HepG2 (cell line): Measurements from ENCODE around the gene C4orf36. TPM values are rescaled to one million over a fixed set of nuclear protein-coding genes. Genes with fewer than 3 reads are reported as not detected.

ENCODE experiments used
- ATAC-seq: fragments of 200-7000 bp; cut with Tn5 transposase; 3 replicates; pipeline ENCODE4 v1.9.1; 2020; ENCODE audit warnings: mild to moderate bottlenecking, moderate library complexity
- BruUV-seq: library from RNA; stranded (reverse); fragments of 400-500 nt; replicated peaks from 2 replicates; lab custom pipeline; 2021; lab: Mats Ljungman, UMichigan
- CTCF ChIA-PET: fragments of 300-600 bp; formaldehyde crosslinking; extraction: SDS; loops from one replicate; lab custom pipeline; 2021; ENCODE audit warnings: low total read pairs, inconsistent platforms, low intra/inter-chr PET ratio; lab: Yijun Ruan, JAX
- POLR2A ChIA-PET: fragments of 350-600 bp; sonication (Branson Sonifier 250); formaldehyde crosslinking; loops from one replicate; lab custom pipeline; 2020; ENCODE audit warnings: antibody characterized with exemption, inconsistent platforms; lab: Yijun Ruan, JAX
- DNase-seq: peaks from one replicate; pipeline ENCODE4 v3.0.0-alpha.2; 2015; ENCODE audit warnings: low spot score
- FAIRE-seq: peaks from 3 replicates; lab custom pipeline; 2011; peaks lifted over from hg19 to GRCh38; lab: Jason Lieb, UNC
- H2AFZ ChIP-seq: one replicate; pipeline ENCODE4 v1.6.1; 2011; ENCODE audit warnings: low read length, inconsistent platforms
- H3K27ac ChIP-seq: fragments of 300-600 bp; 3 replicates; pipeline ENCODE4 v1.8.0; 2011; ENCODE audit warnings: mixed run types, mild to moderate bottlenecking, mixed read lengths, low read length, inconsistent platforms; ENCODE audit not compliant: insufficient read depth; ENCODE audit errors: extremely low read length
- H3K27me3 ChIP-seq, 2 experiments: fragments of 200-600 bp in 1 of 2; 2 replicates in 1 of 2; 3 replicates in 1 of 2; pipeline versions ENCODE4 v1.6.0 to v1.8.0; 2011; ENCODE audit warnings: low read length in 2 of 2, mild to moderate bottlenecking in 2 of 2, moderate library complexity in 2 of 2, inconsistent platforms in 1 of 2; ENCODE audit not compliant: insufficient read depth in 2 of 2, control insufficient read depth in 1 of 2
- H3K36me3 ChIP-seq, 2 experiments: fragments of 200-600 bp in 1 of 2; replicated peaks in 1 of 2; 2 replicates in 1 of 2; 3 replicates in 1 of 2; pipeline versions ENCODE4 v1.5.1 to v1.8.0; 2011; ENCODE audit warnings: low read length in 2 of 2, inconsistent platforms in 1 of 2; ENCODE audit not compliant: insufficient read depth in 2 of 2, control insufficient read depth in 1 of 2
- H3K4me1 ChIP-seq: 2 replicates; pipeline ENCODE4 v1.5.1; 2012; ENCODE audit warnings: low read length, inconsistent platforms; ENCODE audit not compliant: insufficient read depth
- H3K4me2 ChIP-seq: 2 replicates; pipeline ENCODE4 v1.6.0; 2011; ENCODE audit warnings: low read depth, low read length, inconsistent platforms
- H3K4me3 ChIP-seq, 3 experiments: fragments of 200-600 bp in 1 of 3; sonication (generic), shearing (Covaris generic) in 1 of 3; replicated peaks in 1 of 3; 2 replicates each; pipeline ENCODE4 v1.5.1; 2011 to 2016; ENCODE audit warnings: low read length in 3 of 3, inconsistent platforms in 2 of 3, low read depth in 2 of 3, mild to moderate bottlenecking in 2 of 3, control low read depth in 1 of 3, mixed read lengths in 1 of 3; ENCODE audit not compliant: insufficient read depth in 1 of 3
- H3K79me2 ChIP-seq: one replicate; pipeline ENCODE4 v1.6.1; 2011; ENCODE audit warnings: low read length, inconsistent platforms; ENCODE audit not compliant: insufficient read depth
- H3K9ac ChIP-seq: 2 replicates; pipeline ENCODE4 v1.6.0; 2011; ENCODE audit warnings: mild to moderate bottlenecking, low read depth, low read length, inconsistent platforms; ENCODE audit not compliant: insufficient read depth
- H3K9me3 ChIP-seq: 2 replicates; pipeline ENCODE4 v1.5.1; 2012; ENCODE audit warnings: mild to moderate bottlenecking, low read length
- H4K20me1 ChIP-seq: 2 replicates; pipeline ENCODE4 v1.6.0; 2011; ENCODE audit warnings: inconsistent platforms, mild to moderate bottlenecking, low read length, moderate library complexity; ENCODE audit not compliant: insufficient read depth
- ATF7 ChIP-seq, 2 experiments: fragments of 450-650 bp in 1 of 2; sonication (generic) in 1 of 2; formaldehyde crosslinking in 1 of 2; IDR thresholded peaks; 2 replicates each; pipeline versions ENCODE4 v1.4.0 to v1.6.1; 2016 to 2020; ENCODE audit warnings: antibody characterized with exemption in 1 of 2, mild to moderate bottlenecking in 1 of 2, missing genetic modification reagents in 1 of 2
- FOXK2 ChIP-seq: fragments of 450-650 bp; IDR thresholded peaks from 2 replicates; pipeline ENCODE4 v1.6.1; 2016
- KLF16 ChIP-seq, 2 experiments: sonication (generic) in 1 of 2; formaldehyde crosslinking in 1 of 2; IDR thresholded peaks; 2 replicates each; pipeline versions ENCODE4 v1.6.1 to v1.8.0; 2016 to 2023; ENCODE audit warnings: missing genetic modification reagents in 2 of 2, missing compliant biosample characterization in 1 of 2
- RNF2 ChIP-seq: fragments of 450-650 bp; conservative IDR thresholded peaks from 2 replicates; pipeline ENCODE4 v1.6.1; 2016; ENCODE audit warnings: low read depth
- ZNF616 ChIP-seq: sonication (generic); formaldehyde crosslinking; IDR thresholded peaks from 2 replicates; pipeline ENCODE4 v1.5.0; 2020; ENCODE audit warnings: low read depth, mild to moderate bottlenecking, missing genetic modification reagents
- ZNF713 ChIP-seq: sonication (generic); formaldehyde crosslinking; IDR thresholded peaks from 2 replicates; pipeline ENCODE4 v1.4.0; 2020; ENCODE audit warnings: mild to moderate bottlenecking, missing genetic modification reagents
- ZNF749 ChIP-seq: sonication (generic); formaldehyde crosslinking; IDR thresholded peaks from 2 replicates; pipeline ENCODE4 v1.8.0; 2022; ENCODE audit warnings: mild to moderate bottlenecking, missing genetic modification reagents, moderate library complexity, borderline replicate concordance
- WGBS: methylation state at CpG from one replicate; pipeline ENCODE4 v1.1.6; 2017; ENCODE audit warnings: low lambda C conversion rate; 5-methylcytosine and 5-hydroxymethylcytosine counted together
- in situ Hi-C: cut with HindIII; loops from 2 replicates; pipeline ENCODE4 v1.10.0; 2017; ENCODE audit warnings: low pct_unique_long_range_greater_than_20kb; ENCODE audit not compliant: extremely low pct_ligation_motif_present
- intact Hi-C: fragments of 100-400 bp; cut with micrococcal nuclease; formaldehyde crosslinking; loops from one replicate; pipeline ENCODE4 v1.10.0; 2022; ENCODE audit not compliant: unreplicated experiment
- polyA plus RNA-seq, 8 experiments: library from polyadenylated mRNA; depleted of rRNA in 3 of 8; stranded (reverse) in 7 of 8; unstranded in 1 of 8; fragments of >200 nt; fragmentation: Illumina TruSeq in 4 of 8; extraction: Trizol in 4 of 8; gene quantifications; 2 replicates each; pipeline versions ENCODE4 v1.2.1 to v1.2.3, GENCODE V29; 2011 to 2016; ENCODE audit warnings: low read depth in 4 of 8, missing spikeins in 1 of 8, mixed read lengths in 1 of 8; ENCODE audit not compliant: insufficient read depth in 1 of 8
- total RNA-seq, 5 experiments: library from RNA; depleted of rRNA; stranded (reverse); fragments of >200 nt; fragmentation: Illumina TruSeq; extraction: Trizol; gene quantifications; 2 replicates each; pipeline ENCODE4 v1.2.3, GENCODE V29; 2016; ENCODE audit warnings: low read depth in 1 of 5
- TF ChIP-seq, protein P1 (sequence below): sonication (generic); formaldehyde crosslinking; IDR thresholded peaks from 2 replicates; pipeline ENCODE4 v1.5.0; 2020; ENCODE audit warnings: mild to moderate bottlenecking, missing genetic modification reagents
- TF ChIP-seq, protein P2 (sequence below): sonication (generic); formaldehyde crosslinking; IDR thresholded peaks from 2 replicates; pipeline ENCODE4 v1.8.1; 2022; ENCODE audit warnings: low read depth, mild to moderate bottlenecking, missing genetic modification reagents
- TF ChIP-seq, protein P3 (sequence below): sonication (generic); formaldehyde crosslinking; IDR thresholded peaks from 2 replicates; pipeline ENCODE4 v1.4.0; 2020; ENCODE audit warnings: mild to moderate bottlenecking, missing genetic modification reagents

The C4orf36 gene
- total and polyA plus RNA-seq, 2 of the 13 experiments (the other 11 are each of a cell fraction or from before 2014, with no cell fraction given) = 0.63 TPM; not detected in 1

GRCh38 chr4:86870442-86871069 lies 21.7 kb downstream of the C4orf36 start (continued):
- TF ChIP-seq ATF7 (IDR thresholded peaks at IDR 0.05) (no peak), ATF7 (CRISPR knock-in tag; IDR thresholded peaks at IDR 0.05) (no peak)
- TF ChIP-seq, protein P1, sequence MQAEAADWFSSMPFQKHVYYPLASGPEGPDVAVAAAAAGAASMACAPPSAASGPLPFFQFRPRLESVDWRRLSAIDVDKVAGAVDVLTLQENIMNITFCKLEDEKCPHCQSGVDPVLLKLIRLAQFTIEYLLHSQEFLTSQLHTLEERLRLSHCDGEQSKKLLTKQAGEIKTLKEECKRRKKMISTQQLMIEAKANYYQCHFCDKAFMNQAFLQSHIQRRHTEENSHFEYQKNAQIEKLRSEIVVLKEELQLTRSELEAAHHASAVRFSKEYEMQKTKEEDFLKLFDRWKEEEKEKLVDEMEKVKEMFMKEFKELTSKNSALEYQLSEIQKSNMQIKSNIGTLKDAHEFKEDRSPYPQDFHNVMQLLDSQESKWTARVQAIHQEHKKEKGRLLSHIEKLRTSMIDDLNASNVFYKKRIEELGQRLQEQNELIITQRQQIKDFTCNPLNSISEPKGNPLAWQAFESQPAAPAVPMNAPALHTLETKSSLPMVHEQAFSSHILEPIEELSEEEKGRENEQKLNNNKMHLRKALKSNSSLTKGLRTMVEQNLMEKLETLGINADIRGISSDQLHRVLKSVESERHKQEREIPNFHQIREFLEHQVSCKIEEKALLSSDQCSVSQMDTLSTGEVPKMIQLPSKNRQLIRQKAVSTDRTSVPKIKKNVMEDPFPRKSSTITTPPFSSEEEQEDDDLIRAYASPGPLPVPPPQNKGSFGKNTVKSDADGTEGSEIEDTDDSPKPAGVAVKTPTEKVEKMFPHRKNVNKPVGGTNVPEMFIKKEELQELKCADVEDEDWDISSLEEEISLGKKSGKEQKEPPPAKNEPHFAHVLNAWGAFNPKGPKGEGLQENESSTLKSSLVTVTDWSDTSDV (CRISPR knock-in tag) = no peak

- no peaks in the 10 kb centered on the region for H3K79me2 ChIP-seq
- no peaks in the 10 kb centered on the region for H4K20me1 ChIP-seq
- H3K9ac ChIP-seq = no peak overlapping the region
- no peak overlapping the region for H3K4me3 ChIP-seq
- H3K36me3 ChIP-seq = no peaks in the 10 kb centered on the region
- ChIA-PET CTCF (no interaction called here), POLR2A (no interaction called here)
- intact Hi-C loops (no loop called here), in situ Hi-C loops (no loop called here)
- H3K27ac ChIP-seq = no peak overlapping the region
- no peaks in the 10 kb centered on the region for H3K27me3 ChIP-seq
- H3K9me3 ChIP-seq = no peaks in the 10 kb centered on the region
- DNase-seq (no peak), FAIRE-seq (no peak), ATAC-seq (no peak)
- BruUV-seq = no TSS peak
- 65% methylated on average over 8 of the region's 8 CpGs for WGBS
- no peaks in the 10 kb centered on the region for H3K4me1 ChIP-seq
- H3K4me2 ChIP-seq = no peak overlapping the region
- no peak overlapping the region for H2AFZ ChIP-seq
- TF ChIP-seq, protein P2, sequence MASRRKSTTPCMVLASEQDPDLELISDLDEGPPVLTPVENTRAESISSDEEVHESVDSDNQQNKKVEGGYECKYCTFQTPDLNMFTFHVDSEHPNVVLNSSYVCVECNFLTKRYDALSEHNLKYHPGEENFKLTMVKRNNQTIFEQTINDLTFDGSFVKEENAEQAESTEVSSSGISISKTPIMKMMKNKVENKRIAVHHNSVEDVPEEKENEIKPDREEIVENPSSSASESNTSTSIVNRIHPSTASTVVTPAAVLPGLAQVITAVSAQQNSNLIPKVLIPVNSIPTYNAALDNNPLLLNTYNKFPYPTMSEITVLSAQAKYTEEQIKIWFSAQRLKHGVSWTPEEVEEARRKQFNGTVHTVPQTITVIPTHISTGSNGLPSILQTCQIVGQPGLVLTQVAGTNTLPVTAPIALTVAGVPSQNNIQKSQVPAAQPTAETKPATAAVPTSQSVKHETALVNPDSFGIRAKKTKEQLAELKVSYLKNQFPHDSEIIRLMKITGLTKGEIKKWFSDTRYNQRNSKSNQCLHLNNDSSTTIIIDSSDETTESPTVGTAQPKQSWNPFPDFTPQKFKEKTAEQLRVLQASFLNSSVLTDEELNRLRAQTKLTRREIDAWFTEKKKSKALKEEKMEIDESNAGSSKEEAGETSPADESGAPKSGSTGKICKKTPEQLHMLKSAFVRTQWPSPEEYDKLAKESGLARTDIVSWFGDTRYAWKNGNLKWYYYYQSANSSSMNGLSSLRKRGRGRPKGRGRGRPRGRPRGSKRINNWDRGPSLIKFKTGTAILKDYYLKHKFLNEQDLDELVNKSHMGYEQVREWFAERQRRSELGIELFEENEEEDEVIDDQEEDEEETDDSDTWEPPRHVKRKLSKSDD (CRISPR knock-in tag) = no peak
- TF ChIP-seq FOXK2 (no peak), KLF16 (CRISPR knock-in tag; IDR thresholded peaks at IDR 0.05) (no peak), ZNF616 (CRISPR knock-in tag) (no peak), ZNF713 (CRISPR knock-in tag) (no peak), RNF2 (no peak), ZNF749 (CRISPR knock-in tag) (no peak)
- TF ChIP-seq, protein P3, sequence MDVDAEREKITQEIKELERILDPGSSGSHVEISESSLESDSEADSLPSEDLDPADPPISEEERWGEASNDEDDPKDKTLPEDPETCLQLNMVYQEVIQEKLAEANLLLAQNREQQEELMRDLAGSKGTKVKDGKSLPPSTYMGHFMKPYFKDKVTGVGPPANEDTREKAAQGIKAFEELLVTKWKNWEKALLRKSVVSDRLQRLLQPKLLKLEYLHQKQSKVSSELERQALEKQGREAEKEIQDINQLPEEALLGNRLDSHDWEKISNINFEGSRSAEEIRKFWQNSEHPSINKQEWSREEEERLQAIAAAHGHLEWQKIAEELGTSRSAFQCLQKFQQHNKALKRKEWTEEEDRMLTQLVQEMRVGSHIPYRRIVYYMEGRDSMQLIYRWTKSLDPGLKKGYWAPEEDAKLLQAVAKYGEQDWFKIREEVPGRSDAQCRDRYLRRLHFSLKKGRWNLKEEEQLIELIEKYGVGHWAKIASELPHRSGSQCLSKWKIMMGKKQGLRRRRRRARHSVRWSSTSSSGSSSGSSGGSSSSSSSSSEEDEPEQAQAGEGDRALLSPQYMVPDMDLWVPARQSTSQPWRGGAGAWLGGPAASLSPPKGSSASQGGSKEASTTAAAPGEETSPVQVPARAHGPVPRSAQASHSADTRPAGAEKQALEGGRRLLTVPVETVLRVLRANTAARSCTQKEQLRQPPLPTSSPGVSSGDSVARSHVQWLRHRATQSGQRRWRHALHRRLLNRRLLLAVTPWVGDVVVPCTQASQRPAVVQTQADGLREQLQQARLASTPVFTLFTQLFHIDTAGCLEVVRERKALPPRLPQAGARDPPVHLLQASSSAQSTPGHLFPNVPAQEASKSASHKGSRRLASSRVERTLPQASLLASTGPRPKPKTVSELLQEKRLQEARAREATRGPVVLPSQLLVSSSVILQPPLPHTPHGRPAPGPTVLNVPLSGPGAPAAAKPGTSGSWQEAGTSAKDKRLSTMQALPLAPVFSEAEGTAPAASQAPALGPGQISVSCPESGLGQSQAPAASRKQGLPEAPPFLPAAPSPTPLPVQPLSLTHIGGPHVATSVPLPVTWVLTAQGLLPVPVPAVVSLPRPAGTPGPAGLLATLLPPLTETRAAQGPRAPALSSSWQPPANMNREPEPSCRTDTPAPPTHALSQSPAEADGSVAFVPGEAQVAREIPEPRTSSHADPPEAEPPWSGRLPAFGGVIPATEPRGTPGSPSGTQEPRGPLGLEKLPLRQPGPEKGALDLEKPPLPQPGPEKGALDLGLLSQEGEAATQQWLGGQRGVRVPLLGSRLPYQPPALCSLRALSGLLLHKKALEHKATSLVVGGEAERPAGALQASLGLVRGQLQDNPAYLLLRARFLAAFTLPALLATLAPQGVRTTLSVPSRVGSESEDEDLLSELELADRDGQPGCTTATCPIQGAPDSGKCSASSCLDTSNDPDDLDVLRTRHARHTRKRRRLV = no peak
These were observed 34.7 kb downstream of the C4orf36 start for GRCh38 chr4:86857341-86858052.
